NCI-H526 treated with DMSO at 0.1 percent for 48 hours (cell line): ENCODE results near the gene CMTM8.

Experiments
- DNase-seq: peaks from one replicate; lab custom pipeline; 2025; lab: John Stamatoyannopoulos, UW

The CMTM8 gene

GRCh38 chr3:32280262-32280910 is 41.9 kb downstream of the CMTM8 start:
- no peak for DNase-seq

- DNase-seq: no peak
Measured at GRCh38 chr3:32281570-32282106, 43.2 kb downstream of the CMTM8 start.

GRCh38 chr3:32282578-32283154 is 44.2 kb downstream of the CMTM8 start:
- no peak for DNase-seq

DNA sequence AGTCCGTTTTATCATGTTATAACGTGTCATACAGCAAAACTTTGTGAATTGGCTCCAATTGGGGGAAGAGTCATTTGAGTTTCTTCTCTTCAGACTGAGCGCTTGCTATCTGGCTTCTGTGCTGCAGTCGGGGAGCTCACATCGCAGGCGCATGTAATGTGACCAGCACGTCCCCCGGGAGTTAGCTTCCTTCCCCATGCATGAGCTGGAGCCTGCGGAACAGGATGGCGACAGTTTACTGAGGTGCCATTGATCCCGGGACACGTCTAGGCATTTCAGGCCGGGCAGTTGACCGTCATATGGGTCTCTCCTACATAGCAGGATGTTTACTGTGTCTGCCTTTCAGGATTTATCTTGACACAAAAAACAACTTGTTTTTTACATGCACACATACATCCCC is 44.8 kb downstream of the CMTM8 start:
- peak; percentile 2 for DNase-seq

DNA sequence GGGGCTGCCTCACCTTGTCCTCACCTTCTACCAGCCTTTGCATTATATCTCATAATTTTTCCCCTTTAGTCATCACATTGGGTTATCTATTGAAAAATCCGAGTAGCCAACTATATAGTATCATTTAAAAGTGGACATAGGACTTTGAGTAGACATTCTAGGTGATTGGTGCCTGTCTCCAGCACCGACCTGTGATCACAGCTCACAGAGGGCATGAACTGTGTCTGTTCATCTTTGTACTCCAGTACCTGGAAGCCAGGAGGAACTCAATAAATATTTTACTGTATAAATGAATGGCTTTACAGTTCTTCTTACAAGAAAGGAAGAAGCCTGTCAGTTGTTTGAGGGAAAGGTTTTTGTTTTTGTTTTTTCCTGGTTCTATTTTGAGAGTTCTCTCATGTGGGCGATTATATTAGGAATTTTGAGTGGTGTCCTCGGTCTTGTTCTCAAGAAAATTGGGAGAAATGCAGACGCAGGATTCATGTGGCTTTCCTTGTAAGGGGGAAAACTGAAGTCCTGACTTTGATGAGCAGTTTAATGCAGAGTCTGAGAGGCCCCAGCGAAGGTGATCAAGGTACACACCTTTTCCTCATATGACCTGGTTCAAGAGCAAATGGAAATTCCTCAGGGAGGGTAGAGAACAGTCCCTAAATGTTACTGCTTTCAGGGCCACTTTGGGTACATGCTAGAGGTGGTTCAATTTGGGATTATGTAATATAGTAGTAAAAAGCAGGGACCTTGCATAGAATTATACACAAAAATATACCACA is 46.1 kb downstream of the CMTM8 start:
- no peak for DNase-seq

GRCh38 chr3:32285891-32286290 is 47.4 kb downstream of the CMTM8 start:
- no peak for DNase-seq

DNA sequence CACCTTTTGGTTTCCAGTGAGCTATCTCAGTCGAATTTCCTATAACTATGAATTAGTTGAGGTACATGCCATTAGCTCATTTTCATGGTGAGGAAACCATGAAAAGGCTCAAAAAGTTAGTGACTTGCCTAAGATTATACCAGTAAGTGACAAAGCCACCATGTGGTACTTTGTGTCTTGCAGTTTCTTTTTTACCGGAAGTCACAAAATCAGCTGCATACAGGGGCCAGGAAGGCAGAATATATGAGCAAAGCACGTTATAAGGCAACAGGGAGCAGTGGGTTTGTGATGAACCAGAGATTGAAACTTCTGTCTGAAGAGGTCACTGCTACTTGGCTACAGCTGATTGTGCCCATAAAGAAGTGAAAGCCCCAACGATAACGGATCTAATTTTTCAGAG is 50.3 kb downstream of the CMTM8 start:
- no peak for DNase-seq

DNA sequence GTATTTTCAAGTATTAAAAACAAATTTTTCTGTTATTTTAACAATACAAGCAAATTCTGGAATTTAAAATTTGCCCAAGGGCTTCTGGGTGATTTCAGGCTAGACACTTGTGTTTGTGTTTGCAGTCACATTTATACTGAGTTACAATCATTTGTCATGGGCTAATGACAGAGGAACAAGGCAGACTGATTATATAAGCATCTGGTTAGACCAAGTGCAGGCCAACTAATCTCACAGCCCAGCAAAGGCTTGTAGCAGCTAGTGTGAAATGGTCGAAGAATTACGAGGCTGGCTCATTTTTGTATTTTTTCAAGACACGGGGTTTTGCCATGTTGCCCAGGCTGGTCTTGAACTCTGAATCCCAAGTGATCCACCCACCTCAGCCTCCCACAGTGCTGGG is 52.1 kb downstream of the CMTM8 start:
- DNase-seq: no peak

DNA sequence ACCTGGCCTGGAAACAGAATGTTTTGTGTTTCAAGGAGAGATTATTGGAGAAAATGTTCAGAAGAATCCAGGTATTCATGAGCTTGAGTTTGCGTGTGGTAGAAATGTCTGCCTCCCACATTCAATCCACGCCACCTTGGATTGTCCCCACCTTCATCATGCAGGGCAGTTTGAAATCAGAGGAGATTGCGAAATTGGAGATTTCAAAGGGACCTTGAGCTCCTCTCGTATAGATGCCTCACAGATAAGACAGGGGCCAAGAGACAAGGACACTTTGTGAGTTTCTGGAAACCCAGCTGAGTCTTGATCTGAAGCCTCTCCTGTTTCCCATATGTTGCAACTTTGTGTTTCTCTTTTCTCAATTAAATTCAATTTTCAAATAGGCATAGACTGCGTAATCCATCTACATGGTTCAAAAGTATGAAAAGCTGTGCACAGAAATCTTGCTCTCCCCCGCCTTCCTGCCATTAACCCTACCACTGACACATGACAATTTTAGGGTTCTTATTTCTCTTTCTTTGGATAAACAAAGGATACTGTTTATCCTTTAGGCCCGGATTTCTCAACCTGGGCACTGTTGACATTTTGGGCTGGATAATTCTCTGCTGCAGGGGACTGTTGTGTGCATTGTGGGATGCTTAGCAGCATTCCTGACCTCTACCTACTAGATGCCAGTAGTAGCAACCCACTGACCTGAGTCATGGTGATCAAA is 53.8 kb downstream of the CMTM8 start:
- no peak for DNase-seq

DNA sequence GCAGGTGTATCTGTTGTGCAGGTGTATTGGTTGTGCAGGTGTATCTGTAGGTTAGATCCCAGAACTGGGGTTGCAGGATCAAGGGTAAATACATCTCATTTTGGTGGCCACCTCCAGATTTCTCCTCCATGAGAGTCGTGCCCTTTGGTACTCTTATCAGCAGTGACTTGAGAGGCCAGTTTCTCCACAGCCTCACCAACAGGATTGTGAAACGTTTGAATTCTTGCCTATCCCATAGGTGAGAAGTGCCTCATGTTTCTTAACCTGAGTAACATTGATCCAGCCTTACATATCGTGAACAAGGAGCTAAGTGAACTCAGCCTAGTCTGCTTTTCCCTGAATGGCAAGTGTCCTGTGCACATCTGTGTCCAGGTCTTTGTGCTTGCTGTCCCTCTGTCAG is 55.4 kb downstream of the CMTM8 start:
- no peak for DNase-seq

GRCh38 chr3:32296251-32297204 is 58.0 kb downstream of the CMTM8 start:
- DNase-seq: peak; percentile 44

DNA sequence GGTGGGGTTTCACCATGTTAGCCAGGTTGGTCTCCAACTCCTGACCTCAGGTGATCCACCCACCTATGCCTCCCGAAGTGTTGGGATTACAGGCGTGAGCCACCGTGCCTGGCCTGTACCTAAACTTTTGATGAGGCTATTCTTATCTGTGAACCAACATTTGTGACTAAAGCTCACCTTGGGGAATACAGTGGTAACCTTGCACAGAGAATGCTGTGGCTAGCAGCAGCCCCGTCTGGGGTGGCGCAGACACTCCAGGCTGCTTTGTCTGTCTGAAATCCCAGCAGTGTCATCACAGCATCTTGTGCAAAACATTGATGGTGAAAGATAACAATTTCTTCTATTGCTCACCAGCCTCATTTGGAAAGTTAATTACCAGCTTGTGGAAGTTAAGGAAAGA is 58.9 kb downstream of the CMTM8 start:
- no peak for DNase-seq

- no peak for DNase-seq
Measured at GRCh38 chr3:32301426-32301825, 62.9 kb downstream of the CMTM8 start.

DNA sequence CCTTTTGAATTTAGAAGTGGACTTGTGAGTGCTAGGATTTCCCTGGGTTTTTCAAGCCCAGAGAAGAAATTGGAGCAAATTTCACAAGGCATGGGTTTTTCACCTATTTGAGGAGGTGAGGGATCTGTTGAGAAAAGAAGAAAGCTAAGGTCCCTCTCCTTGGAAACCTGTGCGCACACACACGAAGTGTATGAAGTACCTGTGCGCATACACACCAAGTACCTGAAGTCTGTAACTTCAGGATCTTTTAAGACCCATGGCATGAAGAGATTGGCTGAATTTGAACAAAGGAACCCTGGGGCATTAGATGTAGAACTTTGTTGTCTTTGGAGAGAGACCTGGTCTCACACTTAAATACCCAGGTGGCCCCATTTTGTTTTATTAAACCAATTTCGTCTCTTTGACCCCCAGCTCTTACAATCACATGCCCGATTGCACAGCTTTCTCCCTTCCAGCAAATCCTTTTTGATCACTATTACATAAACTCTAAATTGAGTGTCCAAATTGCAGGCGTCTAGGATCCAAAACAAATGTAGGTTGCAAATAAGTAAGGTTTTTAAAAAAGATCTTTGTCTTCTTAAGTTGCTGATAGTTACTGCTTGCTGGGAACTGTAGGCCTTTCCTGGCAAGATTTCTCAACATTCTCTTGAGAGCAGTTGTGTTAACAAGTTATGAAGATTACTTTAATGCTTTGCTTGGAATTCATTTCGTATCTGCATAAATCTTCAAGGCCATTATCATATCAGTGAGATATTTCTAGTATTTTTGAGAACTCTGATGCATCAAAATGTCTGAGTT is 64.3 kb downstream of the CMTM8 start:
- DNase-seq: no peak

DNA sequence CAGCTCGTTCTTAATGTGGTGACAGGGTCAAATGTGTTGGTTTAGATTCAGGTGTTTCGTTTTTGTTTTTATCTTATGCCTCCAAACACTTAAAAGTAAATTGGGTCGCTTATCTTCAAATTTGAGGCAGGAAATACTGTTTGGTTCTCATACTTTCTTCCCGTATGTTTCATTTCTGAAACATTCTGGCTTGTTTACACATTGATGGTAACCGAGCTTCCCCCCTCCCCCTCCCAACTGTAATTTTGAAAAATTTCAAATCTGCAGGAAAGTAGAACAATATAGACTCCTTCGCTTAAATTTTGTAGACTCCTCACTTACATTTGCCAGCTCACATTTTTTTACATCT is 64.9 kb downstream of the CMTM8 start:
- DNase-seq: no peak

DNA sequence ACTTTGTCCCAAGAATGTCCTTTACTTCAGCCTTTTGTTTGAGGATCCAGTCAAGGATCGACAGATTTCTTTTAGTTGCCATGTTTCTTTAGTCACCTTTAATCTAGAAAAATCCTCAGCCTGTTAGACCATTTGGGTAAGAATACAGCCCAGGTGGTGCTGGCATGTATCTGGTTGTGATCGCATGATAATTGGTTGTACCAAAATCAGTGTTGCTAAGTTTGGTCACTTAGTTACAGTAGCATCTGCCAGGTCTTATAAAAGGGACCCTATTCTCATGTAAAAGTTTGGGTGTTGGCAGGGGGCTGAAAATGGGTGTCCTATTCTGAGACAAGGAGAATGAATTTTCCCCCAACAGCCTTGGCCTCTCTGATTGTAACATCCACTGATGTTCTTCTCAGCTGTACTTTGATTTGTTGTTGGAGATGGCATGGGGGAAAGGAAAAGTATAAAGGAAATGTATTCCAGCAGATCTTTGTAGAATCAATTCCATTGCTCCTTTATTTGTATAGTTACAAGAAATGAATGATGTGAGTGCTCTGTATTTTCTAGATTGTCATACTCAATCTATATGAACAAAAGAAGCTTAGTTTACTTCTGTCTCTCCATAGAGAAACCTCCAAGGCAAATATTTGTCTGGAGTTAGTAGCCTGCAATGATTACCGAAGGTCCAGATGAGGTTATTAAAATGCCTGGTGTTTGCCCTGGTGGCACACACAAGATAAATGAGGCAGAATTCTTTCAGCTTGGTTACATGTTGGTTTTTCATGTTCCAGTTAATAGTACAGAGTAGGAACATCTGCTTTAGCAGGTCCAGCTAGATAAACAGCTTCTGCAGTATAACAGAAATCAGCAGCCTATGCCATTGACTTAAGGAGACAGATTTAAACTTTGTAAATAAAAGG is 65.7 kb downstream of the CMTM8 start:
- peak; percentile 7 for DNase-seq

GRCh38 chr3:32305361-32305876 is 66.9 kb downstream of the CMTM8 start:
- DNase-seq: no peak

GRCh38 chr3:32306072-32306471 is 67.6 kb downstream of the CMTM8 start:
- DNase-seq: no peak

DNA sequence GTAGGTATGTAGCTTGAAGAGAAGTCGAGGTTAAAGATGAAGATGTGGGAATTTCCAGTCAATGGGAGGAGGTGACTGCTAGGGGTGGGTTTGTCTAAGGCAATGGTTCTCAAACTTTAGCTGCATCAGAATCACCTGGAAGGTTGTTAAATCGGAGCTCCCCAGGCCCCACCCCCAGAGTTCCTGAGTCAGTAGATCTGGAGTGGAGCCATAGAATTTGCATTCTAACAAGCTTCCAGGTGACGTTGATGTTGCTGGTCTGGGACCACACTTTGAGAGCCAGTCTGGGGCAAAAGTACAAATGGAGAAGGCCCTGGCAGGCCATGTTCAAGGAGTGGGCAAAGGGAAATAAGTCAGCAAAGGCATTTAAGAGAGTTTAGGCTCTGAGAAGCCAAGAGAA is 69.1 kb downstream of the CMTM8 start:
- peak; percentile 63 for DNase-seq
